ENCODE data around the gene PRKACG.

PRKACG gene

GRCh38 chr9:68997666-68998065 is 16.2 kb downstream of the PRKACG start:
- no peaks in the 10 kb centered on the region for H4K20me1 ChIP-seq (ENCODE audit: insufficient read depth, low read length)
- no peaks in the 10 kb centered on the region for H3K36me3 ChIP-seq (replicated peaks; ENCODE audit: insufficient read depth, low read length)
- no peak overlapping the region for H3K4me3 ChIP-seq (ENCODE audit: low read length)
- peaks cover 5% of the 10 kb centered on the region; the same call in 1 of the 2 replicates for H3K4me1 ChIP-seq (ENCODE audit: low read length)
- no peaks in the 10 kb centered on the region for H3K9me2 ChIP-seq (replicated peaks; ENCODE audit: insufficient read depth, low read length)
- no peaks in the 10 kb centered on the region for H3F3A ChIP-seq (ENCODE audit: insufficient read depth, low read length)
- H3K9ac ChIP-seq (ENCODE audit: low read length), result no peak overlapping the region
- H3K4me2 ChIP-seq (ENCODE audit: low read depth, low read length), result no peak overlapping the region
- no peak overlapping the region for H2AFZ ChIP-seq (ENCODE audit: low read length)
- TF ChIP-seq EZH2phosphoT487 (IDR thresholded peaks at IDR 0.05; ENCODE audit: low read length), result no peak
- no peak for TF ChIP-seq EZH2 (optimal IDR thresholded peaks at IDR 0.05; ENCODE audit: low read depth, low read length)
- TF ChIP-seq CTCF (IDR thresholded peaks at IDR 0.05; ENCODE audit: low read length), result no peak
- DNase-seq, result no peak
- no peaks in the 10 kb centered on the region for H3K27me3 ChIP-seq (replicated peaks; ENCODE audit: insufficient read depth, low read length)
- no peak overlapping the region for H3K27ac ChIP-seq (ENCODE audit: low read length)
- H3K9me3 ChIP-seq (replicated peaks; ENCODE audit: insufficient read depth, low read length), result no peaks in the 10 kb centered on the region
- H3K79me2 ChIP-seq (ENCODE audit: low read length), result no peaks in the 10 kb centered on the region

GRCh38 chr9:68996462-68996861 is 17.5 kb downstream of the PRKACG start:
- Histone ChIP-seq H3K4me2 (ENCODE audit: low read depth, low read length) (no peak overlapping the region), H3F3A (ENCODE audit: insufficient read depth, low read length) (no peaks in the 10 kb centered on the region), H3K27ac (ENCODE audit: low read length) (no peak overlapping the region), H3K9ac (ENCODE audit: low read length) (no peak overlapping the region), H3K9me3 (replicated peaks; ENCODE audit: insufficient read depth, low read length) (no peaks in the 10 kb centered on the region), H3K4me3 (ENCODE audit: low read length) (no peak overlapping the region), H2AFZ (ENCODE audit: low read length) (no peak overlapping the region), H3K27me3 (replicated peaks; ENCODE audit: insufficient read depth, low read length) (no peaks in the 10 kb centered on the region), H3K4me1 (ENCODE audit: low read length) (peaks cover 5% of the 10 kb centered on the region; the same call in 1 of the 2 replicates), H3K9me2 (replicated peaks; ENCODE audit: insufficient read depth, low read length) (no peaks in the 10 kb centered on the region), H4K20me1 (ENCODE audit: insufficient read depth, low read length) (no peaks in the 10 kb centered on the region), H3K79me2 (ENCODE audit: low read length) (no peaks in the 10 kb centered on the region), H3K36me3 (replicated peaks; ENCODE audit: insufficient read depth, low read length) (no peaks in the 10 kb centered on the region)
- TF ChIP-seq EZH2phosphoT487 (IDR thresholded peaks at IDR 0.05; ENCODE audit: low read length) (no peak), EZH2 (optimal IDR thresholded peaks at IDR 0.05; ENCODE audit: low read depth, low read length) (no peak), CTCF (IDR thresholded peaks at IDR 0.05; ENCODE audit: low read length) (no peak)
- DNase-seq, result no peak

- Histone ChIP-seq H3K4me2 (ENCODE audit: low read depth, low read length) (no peak overlapping the region), H3K4me1 (ENCODE audit: low read length) (peaks cover 5% of the 10 kb centered on the region; the same call in 1 of the 2 replicates), H3K9ac (ENCODE audit: low read length) (no peak overlapping the region), H3K27ac (ENCODE audit: low read length) (no peak overlapping the region), H3K36me3 (replicated peaks; ENCODE audit: insufficient read depth, low read length) (no peaks in the 10 kb centered on the region), H3K9me3 (replicated peaks; ENCODE audit: insufficient read depth, low read length) (no peaks in the 10 kb centered on the region), H3F3A (ENCODE audit: insufficient read depth, low read length) (no peaks in the 10 kb centered on the region), H3K79me2 (ENCODE audit: low read length) (no peaks in the 10 kb centered on the region), H3K27me3 (replicated peaks; ENCODE audit: insufficient read depth, low read length) (no peaks in the 10 kb centered on the region), H3K9me2 (replicated peaks; ENCODE audit: insufficient read depth, low read length) (no peaks in the 10 kb centered on the region), H4K20me1 (ENCODE audit: insufficient read depth, low read length) (no peaks in the 10 kb centered on the region), H2AFZ (ENCODE audit: low read length) (no peak overlapping the region), H3K4me3 (ENCODE audit: low read length) (no peak overlapping the region)
- DNase-seq, result no peak
- no peak for TF ChIP-seq CTCF (IDR thresholded peaks at IDR 0.05; ENCODE audit: low read length)
- TF ChIP-seq EZH2phosphoT487 (IDR thresholded peaks at IDR 0.05; ENCODE audit: low read length), result no peak
- no peak for TF ChIP-seq EZH2 (optimal IDR thresholded peaks at IDR 0.05; ENCODE audit: low read depth, low read length)
These were observed 18.1 kb downstream of the PRKACG start for GRCh38 chr9:68995776-68996175.

All from MM.1S (cell line).